GM12864 (cell line): ENCODE data around the gene RPL7L1.

Source experiments
- DNase-seq: peaks from one replicate; pipeline ENCODE4 v3.0.0-alpha.2; 2011; ENCODE audit warnings: low read depth
- H3K4me3 ChIP-seq: 2 replicates; pipeline ENCODE4 v1.5.1; 2011; ENCODE audit warnings: mild to moderate bottlenecking, low read depth, low read length, control low read depth
- TF ChIP-seq, protein P1 (sequence below): IDR thresholded peaks from 2 replicates; pipeline ENCODE4 v1.5.1; 2011; ENCODE audit warnings: low read depth, mild to moderate bottlenecking, moderate library complexity, low read length, control low read depth, inconsistent platforms; ENCODE audit errors: missing control alignments

The RPL7L1 gene

DNA sequence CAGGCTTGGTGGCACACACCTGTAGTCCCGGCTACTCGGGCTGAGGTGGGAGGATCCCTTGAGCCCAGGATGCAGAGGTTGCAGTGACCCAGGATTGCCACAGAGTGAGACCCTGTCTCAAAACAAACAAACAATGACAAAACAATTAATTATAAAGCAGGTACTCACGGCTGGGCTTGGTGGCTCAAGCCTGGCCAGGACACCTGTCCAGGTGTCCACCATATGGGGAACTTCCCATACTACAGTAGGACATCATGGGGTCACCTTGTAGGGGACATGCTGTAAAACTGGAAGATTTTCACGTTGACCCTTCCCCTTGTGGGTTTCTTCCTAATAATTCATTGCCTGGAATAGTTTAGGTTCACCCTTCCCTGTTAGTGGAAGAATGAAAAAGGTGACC, 30.7 kb upstream of the RPL7L1 start:
- TF ChIP-seq, protein P1, sequence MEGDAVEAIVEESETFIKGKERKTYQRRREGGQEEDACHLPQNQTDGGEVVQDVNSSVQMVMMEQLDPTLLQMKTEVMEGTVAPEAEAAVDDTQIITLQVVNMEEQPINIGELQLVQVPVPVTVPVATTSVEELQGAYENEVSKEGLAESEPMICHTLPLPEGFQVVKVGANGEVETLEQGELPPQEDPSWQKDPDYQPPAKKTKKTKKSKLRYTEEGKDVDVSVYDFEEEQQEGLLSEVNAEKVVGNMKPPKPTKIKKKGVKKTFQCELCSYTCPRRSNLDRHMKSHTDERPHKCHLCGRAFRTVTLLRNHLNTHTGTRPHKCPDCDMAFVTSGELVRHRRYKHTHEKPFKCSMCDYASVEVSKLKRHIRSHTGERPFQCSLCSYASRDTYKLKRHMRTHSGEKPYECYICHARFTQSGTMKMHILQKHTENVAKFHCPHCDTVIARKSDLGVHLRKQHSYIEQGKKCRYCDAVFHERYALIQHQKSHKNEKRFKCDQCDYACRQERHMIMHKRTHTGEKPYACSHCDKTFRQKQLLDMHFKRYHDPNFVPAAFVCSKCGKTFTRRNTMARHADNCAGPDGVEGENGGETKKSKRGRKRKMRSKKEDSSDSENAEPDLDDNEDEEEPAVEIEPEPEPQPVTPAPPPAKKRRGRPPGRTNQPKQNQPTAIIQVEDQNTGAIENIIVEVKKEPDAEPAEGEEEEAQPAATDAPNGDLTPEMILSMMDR = no peak
- no peak for DNase-seq
- no peak overlapping the region for H3K4me3 ChIP-seq

DNA sequence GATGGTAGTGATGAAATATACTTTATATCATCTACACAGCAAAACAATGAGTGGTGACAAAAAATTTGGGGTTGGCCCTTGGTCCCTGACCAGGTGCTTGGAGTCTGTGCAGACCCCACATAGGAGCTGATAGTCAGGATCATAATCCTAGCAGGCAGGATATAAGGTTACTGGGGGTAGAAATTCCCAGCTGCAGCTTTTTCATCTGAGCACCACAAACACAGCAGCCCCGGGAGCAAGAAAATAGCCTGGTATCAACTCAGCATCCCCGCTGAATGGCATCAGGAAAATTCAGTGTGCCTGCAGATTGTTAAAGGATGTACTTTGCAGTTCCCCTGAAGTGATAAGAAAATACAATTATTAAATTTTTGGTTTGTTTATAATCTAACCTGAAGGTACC, 27.8 kb upstream of the RPL7L1 start:
- no peak for DNase-seq
- TF ChIP-seq, protein P1 = no peak
- no peak overlapping the region for H3K4me3 ChIP-seq

DNA sequence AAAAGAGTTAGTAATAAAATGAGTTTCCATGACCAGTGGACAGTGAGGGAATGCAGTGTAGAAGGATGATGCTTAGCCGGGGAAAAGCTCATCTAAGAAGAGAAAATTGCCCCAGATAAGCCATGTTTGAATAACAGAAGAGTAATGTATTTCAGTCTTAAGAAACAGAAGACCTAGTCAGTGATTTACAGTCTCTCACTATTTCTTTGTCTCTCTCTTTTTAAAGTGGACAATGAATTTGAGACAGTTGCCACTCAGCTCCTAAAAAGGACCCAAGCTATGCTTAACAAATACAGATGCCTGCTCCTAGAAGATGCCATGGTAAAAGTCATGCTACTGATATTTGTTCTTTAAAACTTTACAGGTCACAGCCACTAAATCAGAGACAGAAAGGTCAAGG, 19.4 kb upstream of the RPL7L1 start:
- no peak for DNase-seq
- H3K4me3 ChIP-seq = no peak overlapping the region
- TF ChIP-seq, protein P1 = no peak

GRCh38 chr6:42860481-42860880, 18.9 kb upstream of the RPL7L1 start:
- no peak for DNase-seq
- TF ChIP-seq, protein P1 = no peak
- no peak overlapping the region for H3K4me3 ChIP-seq

- TF ChIP-seq, protein P1 = no peak
- no peak overlapping the region for H3K4me3 ChIP-seq
- DNase-seq = no peak
These were observed 14.8 kb upstream of the RPL7L1 start for GRCh38 chr6:42864602-42865001.

DNA sequence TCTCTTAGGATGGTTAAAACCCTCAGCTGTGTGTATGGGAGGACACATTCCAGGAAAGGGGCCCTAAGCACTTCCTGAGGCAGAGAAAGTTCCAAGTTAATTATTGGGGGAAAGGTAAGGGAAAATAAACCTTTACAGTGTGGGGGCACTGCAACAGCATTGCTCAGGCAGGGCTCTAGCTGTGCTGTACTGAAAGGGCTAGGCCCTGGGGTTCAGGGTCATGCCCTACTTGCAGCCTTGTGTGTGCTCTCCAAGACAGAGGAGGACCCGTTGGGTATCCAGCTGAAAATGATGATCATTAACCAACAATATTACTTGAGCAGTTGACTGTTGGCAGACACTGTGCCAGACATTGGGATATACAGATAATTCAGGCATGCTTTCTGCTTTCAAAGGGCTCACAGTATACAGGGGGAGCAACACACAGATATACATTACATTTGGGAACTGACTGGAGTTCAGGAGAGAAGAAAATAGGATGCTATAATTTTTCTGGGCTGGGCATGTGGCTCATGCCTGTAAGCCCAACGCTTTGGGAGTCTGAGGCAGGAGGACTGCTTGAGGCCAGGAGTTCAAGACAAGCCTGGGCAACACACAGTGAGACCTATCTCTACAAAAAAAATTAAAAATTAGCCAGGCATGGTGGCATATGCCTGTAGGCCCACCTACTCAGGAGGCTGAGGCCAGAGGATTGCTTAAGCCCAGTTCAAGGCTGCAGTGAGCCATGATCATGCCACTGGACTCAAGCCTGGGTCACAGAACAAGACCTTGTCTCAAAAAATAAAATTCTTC, 9.1 kb upstream of the RPL7L1 start:
- no peak overlapping the region for H3K4me3 ChIP-seq
- TF ChIP-seq, protein P1 = no peak
- DNase-seq = no peak

DNA sequence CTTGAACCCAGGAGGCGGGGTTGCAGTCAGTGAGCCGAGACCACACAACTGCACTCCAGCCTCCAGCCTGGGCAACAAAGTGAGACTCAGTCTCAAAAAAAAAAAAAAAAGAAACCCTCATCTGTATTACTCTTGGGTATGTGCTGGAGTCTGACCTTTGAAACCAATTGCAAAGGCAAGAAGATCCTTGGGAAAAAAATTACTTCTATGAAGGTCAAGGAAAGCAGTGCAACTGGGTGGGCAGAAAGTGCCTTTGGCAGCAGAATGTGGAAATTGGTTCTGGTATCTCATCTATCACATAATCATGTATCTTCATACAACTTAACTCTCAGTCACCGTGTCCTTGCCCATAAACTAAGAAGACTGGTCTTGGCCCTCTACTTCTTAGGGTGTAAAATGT, 7.7 kb upstream of the RPL7L1 start:
- DNase-seq = no peak
- no peak overlapping the region for H3K4me3 ChIP-seq
- TF ChIP-seq, protein P1 = no peak
